HCT116 (cell line): Measurements from ENCODE around the gene RNF31.

Source experiments
- CEBPB ChIP-seq: IDR thresholded peaks from 2 replicates; pipeline ENCODE4 v1.6.1; 2012; ENCODE audit warnings: low read depth
- CTCF ChIP-seq, 3 experiments: fragments of 200-600 bp in 1 of 3; sonication (generic) in 1 of 3; IDR thresholded peaks in 2 of 3; conservative IDR thresholded peaks in 1 of 3; 2 replicates each; pipeline ENCODE4 v1.5.1; 2012 to 2017; ENCODE audit warnings: low read depth in 2 of 3, low read length in 2 of 3, antibody characterized with exemption in 1 of 3, borderline replicate concordance in 1 of 3, control low read depth in 1 of 3, mild to moderate bottlenecking in 1 of 3, mixed read lengths in 1 of 3, mixed run types in 1 of 3, moderate library complexity in 1 of 3; ENCODE audit not compliant: insufficient read depth in 1 of 3
- JUND ChIP-seq: IDR thresholded peaks from 2 replicates; pipeline ENCODE4 v1.6.1; 2012
- POLR2A ChIP-seq: IDR thresholded peaks from 2 replicates; pipeline ENCODE4 v1.7.0; 2011; ENCODE audit warnings: borderline replicate concordance; ENCODE audit not compliant: insufficient read depth, insufficient read length; ENCODE audit errors: extremely low read depth
- POLR2AphosphoS5 ChIP-seq: IDR thresholded peaks from 2 replicates; pipeline ENCODE4 v1.6.1; 2011; ENCODE audit warnings: mild to moderate bottlenecking, low read depth, low read length, moderate library complexity
- REST ChIP-seq: IDR thresholded peaks from 2 replicates; pipeline ENCODE4 v1.6.1; 2012; ENCODE audit warnings: low read depth
- SRF ChIP-seq: IDR thresholded peaks from 2 replicates; pipeline ENCODE4 v1.6.1; 2012; ENCODE audit warnings: low read depth
- TCF7L2 ChIP-seq: IDR thresholded peaks from 2 replicates; pipeline ENCODE4 v1.7.0; 2011; ENCODE audit warnings: borderline replicate concordance, inconsistent platforms; ENCODE audit not compliant: insufficient read depth, insufficient read length; ENCODE audit errors: extremely low read depth
- ZFX ChIP-seq: fragments of 450-650 bp; IDR thresholded peaks from 2 replicates; pipeline ENCODE4 v1.6.1; 2017
- TF ChIP-seq, protein P1 (sequence below): IDR thresholded peaks from 2 replicates; pipeline ENCODE4 v1.6.1; 2012

GRCh38 chr14:24116128-24116814 lies 31.0 kb upstream of the RNF31 start:
- TF ChIP-seq POLR2A: no peak
- TF ChIP-seq JUND: no peak
- no peak for TF ChIP-seq CEBPB
- no peak for TF ChIP-seq CTCF (IDR thresholded peaks at IDR 0.05 in 2 of 3, conservative IDR thresholded peaks at IDR 0.05 in 1 of 3; ENCODE audit: borderline replicate concordance in 1 of 3, insufficient read depth in 1 of 3, low read depth in 2 of 3, low read length in 2 of 3)
- TF ChIP-seq POLR2AphosphoS5: no peak
- TF ChIP-seq REST: no peak
- TF ChIP-seq TCF7L2: no peak
- no peak for TF ChIP-seq SRF
- TF ChIP-seq, protein P1, sequence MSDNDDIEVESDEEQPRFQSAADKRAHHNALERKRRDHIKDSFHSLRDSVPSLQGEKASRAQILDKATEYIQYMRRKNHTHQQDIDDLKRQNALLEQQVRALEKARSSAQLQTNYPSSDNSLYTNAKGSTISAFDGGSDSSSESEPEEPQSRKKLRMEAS: no peak
- TF ChIP-seq ZFX: no peak
